Measurements from ENCODE around the gene HES6.

DNA sequence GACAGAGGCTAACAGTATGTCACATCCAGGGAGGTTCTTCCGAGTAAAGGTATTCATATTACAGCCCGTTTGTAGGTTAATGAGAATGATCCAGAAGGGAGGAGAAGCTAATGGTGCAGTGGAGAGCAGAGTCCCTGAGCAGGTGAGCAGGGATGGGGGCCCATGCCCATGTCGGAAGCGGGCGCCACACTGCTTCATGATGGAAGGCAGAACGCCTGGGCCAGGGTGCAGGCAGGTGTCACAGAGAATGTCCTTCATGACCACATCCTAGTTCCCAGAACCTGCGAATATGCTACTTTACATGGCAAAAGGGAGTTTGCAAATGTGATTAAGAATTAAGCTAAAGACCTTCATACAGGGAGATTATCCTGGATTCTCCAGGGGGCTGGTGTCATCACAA is 4.0 kb downstream of the HES6 start:
- TF ChIP-seq, protein P1, sequence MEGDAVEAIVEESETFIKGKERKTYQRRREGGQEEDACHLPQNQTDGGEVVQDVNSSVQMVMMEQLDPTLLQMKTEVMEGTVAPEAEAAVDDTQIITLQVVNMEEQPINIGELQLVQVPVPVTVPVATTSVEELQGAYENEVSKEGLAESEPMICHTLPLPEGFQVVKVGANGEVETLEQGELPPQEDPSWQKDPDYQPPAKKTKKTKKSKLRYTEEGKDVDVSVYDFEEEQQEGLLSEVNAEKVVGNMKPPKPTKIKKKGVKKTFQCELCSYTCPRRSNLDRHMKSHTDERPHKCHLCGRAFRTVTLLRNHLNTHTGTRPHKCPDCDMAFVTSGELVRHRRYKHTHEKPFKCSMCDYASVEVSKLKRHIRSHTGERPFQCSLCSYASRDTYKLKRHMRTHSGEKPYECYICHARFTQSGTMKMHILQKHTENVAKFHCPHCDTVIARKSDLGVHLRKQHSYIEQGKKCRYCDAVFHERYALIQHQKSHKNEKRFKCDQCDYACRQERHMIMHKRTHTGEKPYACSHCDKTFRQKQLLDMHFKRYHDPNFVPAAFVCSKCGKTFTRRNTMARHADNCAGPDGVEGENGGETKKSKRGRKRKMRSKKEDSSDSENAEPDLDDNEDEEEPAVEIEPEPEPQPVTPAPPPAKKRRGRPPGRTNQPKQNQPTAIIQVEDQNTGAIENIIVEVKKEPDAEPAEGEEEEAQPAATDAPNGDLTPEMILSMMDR (conservative IDR thresholded peaks at IDR 0.05 in 1 of 2, IDR thresholded peaks at IDR 0.05 in 1 of 2; ENCODE audit: low read depth in 1 of 2, low read length in 2 of 2), result no peak
- no peak for TF ChIP-seq EZH2 (IDR thresholded peaks at IDR 0.05; ENCODE audit: low read length, missing control alignments)

Measured in fibroblast of lung (primary cell).